Right lobe of liver (tissue), 6 donors: ENCODE results near the gene EEF1AKMT1. TPM values are rescaled to one million over a fixed set of nuclear protein-coding genes. Genes with fewer than 3 reads are reported as not detected.

Source experiments
- ATAC-seq, 4 donors: fragments of 200-7000 bp; cut with Tn5 transposase; one replicate each; pipeline ENCODE4 v1.9.1; 2020; ENCODE audit warnings: mild to moderate bottlenecking in 4 of 4, moderate library complexity in 4 of 4
- DNase-seq, 3 donors: peaks; one replicate each; pipeline ENCODE4 v3.0.0-alpha.2; 2020
- H3K27ac ChIP-seq, 3 donors: fragments of 200-600 bp; one replicate each; pipeline ENCODE4 v1.8.0; 2022
- H3K27me3 ChIP-seq, 2 donors: fragments of 200-600 bp; one replicate each; pipeline ENCODE4 v1.8.0; 2022
- H3K36me3 ChIP-seq, 4 donors: fragments of 200-600 bp; sonication (generic) in 1 of 4; one replicate each; pipeline versions ENCODE4 v1.5.1 to v1.8.0; 2017 to 2022; ENCODE audit warnings: control low read depth in 1 of 4
- H3K4me1 ChIP-seq, 4 donors: fragments of 200-600 bp; sonication (generic) in 1 of 4; one replicate each; pipeline versions ENCODE4 v1.5.1 to v1.8.0; 2017 to 2022; ENCODE audit warnings: control low read depth in 1 of 4
- H3K4me3 ChIP-seq, 3 donors: fragments of 200-600 bp; one replicate each; pipeline ENCODE4 v1.8.0; 2022
- H3K9me3 ChIP-seq, 4 donors: fragments of 200-600 bp; sonication (generic) in 1 of 4; one replicate each; pipeline versions ENCODE4 v1.5.1 to v1.8.0; 2017 to 2022; ENCODE audit warnings: control low read depth in 1 of 4
- CTCF ChIP-seq, 4 donors: fragments of 200-600 bp in 3 of 4; fragments of 450-650 bp in 1 of 4; IDR thresholded peaks; one replicate each; pipeline versions ENCODE4 v1.5.1 to v1.8.0; 2016 to 2022; ENCODE audit warnings: antibody characterized with exemption in 4 of 4, mild to moderate bottlenecking in 2 of 4
- POLR2A ChIP-seq: fragments of 450-650 bp; IDR thresholded peaks from one replicate; pipeline ENCODE4 v1.6.1; 2017; ENCODE audit warnings: antibody characterized with exemption, mild to moderate bottlenecking
- WGBS: methylation state at CpG from one replicate; pipeline ENCODE4 v1.1.6; 2018; ENCODE audit warnings: low coverage, low lambda C conversion rate; ENCODE audit not compliant: insufficient coverage; ENCODE audit errors: missing lambda C conversion rate; 5-methylcytosine and 5-hydroxymethylcytosine counted together
- intact Hi-C, 2 donors: fragments of 100-400 bp; cut with DNase I; formaldehyde crosslinking; loops; one replicate each; pipeline versions ENCODE4 v1.11.2 to v1.14.1; 2022
- total RNA-seq, 6 experiments: library from RNA; depleted of rRNA in 2 of 6; stranded (reverse); fragments of >200 nt in 2 of 6; fragmentation: NEBNext Ultra II Directional in 3 of 6; extraction: Animal tissue kit (Norgen Biotek cat#: 25700) in 3 of 6; gene quantifications; one replicate each; pipeline versions ENCODE4 v1.1.0 to v1.2.4, GENCODE V29; 2016 to 2023
- donor health status: DM: no; HTN: yes; CAD: no.
- donor health status: DM: no; HTN: no; CAD: no.
- donor health status: DM: no; HTN: no; CAD: no.
- donor health status: DM: no; HTN: yes; CAD: no.
- donor health status: DM: no; HTN: yes; CAD: no.

EEF1AKMT1 gene
- total RNA-seq, 6 experiments from 2014 or later, result 5.5 to 10.3 (median 6.3) TPM

GRCh38 chr13:20686863-20687579, 86.7 kb downstream of the EEF1AKMT1 start:
- WGBS, result 76% methylated on average over 4 of the region's 4 CpGs
- Histone ChIP-seq H3K36me3 (peaks cover 0 to 2% (median 0%) of the 10 kb centered on the region in 4 donors), H3K27me3 (no peaks in the 10 kb centered on the region), H3K4me1 (no peaks in the 10 kb centered on the region), H3K27ac (no peak overlapping the region), H3K4me3 (no peak overlapping the region), H3K9me3 (peaks cover 0 to 2% (median 0%) of the 10 kb centered on the region in 4 donors)
- TF ChIP-seq CTCF (IDR thresholded peaks at IDR 0.05) (no peak), POLR2A (no peak)
- no peak for DNase-seq
- ATAC-seq, result no peak
- intact Hi-C loops, result no loop called here

GRCh38 chr13:20686167-20686566, 87.6 kb downstream of the EEF1AKMT1 start:
- TF ChIP-seq POLR2A, result no peak
- no peak for TF ChIP-seq CTCF (IDR thresholded peaks at IDR 0.05)
- H3K9me3 ChIP-seq, result peaks cover 0 to 2% (median 0%) of the 10 kb centered on the region in 4 donors
- H3K36me3 ChIP-seq, result peaks cover 0 to 2% (median 0%) of the 10 kb centered on the region in 4 donors
- no peak overlapping the region for H3K4me3 ChIP-seq
- no peaks in the 10 kb centered on the region for H3K4me1 ChIP-seq
- no peaks in the 10 kb centered on the region for H3K27me3 ChIP-seq
- H3K27ac ChIP-seq, result no peak overlapping the region
- ATAC-seq (no peak), DNase-seq (no peak)
- intact Hi-C loops, result no loop called here
- WGBS, result 93% methylated on average over 1 of the region's 1 CpG

- ATAC-seq, result no peak
- H3K27ac ChIP-seq, result no peak overlapping the region
- no peak overlapping the region for H3K4me3 ChIP-seq
- peaks cover 0 to 2% (median 0%) of the 10 kb centered on the region in 4 donors for H3K9me3 ChIP-seq
- no peak for TF ChIP-seq POLR2A
- no peak for TF ChIP-seq CTCF (IDR thresholded peaks at IDR 0.05)
- no peaks in the 10 kb centered on the region for H3K27me3 ChIP-seq
- peaks cover 0 to 2% (median 0%) of the 10 kb centered on the region in 4 donors for H3K36me3 ChIP-seq
- intact Hi-C loops, result no loop called here
- no peaks in the 10 kb centered on the region for H3K4me1 ChIP-seq
- WGBS, result 79% methylated on average over 5 of the region's 6 CpGs
- no peak for DNase-seq
Observed at GRCh38 chr13:20685092-20685491, 88.7 kb downstream of the EEF1AKMT1 start.

- ATAC-seq, result no peak
- no peak overlapping the region for H3K27ac ChIP-seq
- WGBS, result 64% methylated on average over 12 of the region's 18 CpGs
Observed at GRCh38 chr13:20684546-20684945, 89.2 kb downstream of the EEF1AKMT1 start.

More at GRCh38 chr13:20684546-20684945, 89.2 kb downstream of the EEF1AKMT1 start:
- H3K36me3 ChIP-seq, result peaks cover 0 to 2% (median 0%) of the 10 kb centered on the region in 4 donors
- intact Hi-C loops, result no loop called here
- no peak overlapping the region for H3K4me3 ChIP-seq
- no peaks in the 10 kb centered on the region for H3K4me1 ChIP-seq
- TF ChIP-seq POLR2A, result no peak
- TF ChIP-seq CTCF (IDR thresholded peaks at IDR 0.05), result no peak
- no peaks in the 10 kb centered on the region for H3K9me3 ChIP-seq
- H3K27me3 ChIP-seq, result no peaks in the 10 kb centered on the region
- DNase-seq, result no peak
